ENCODE measurements around the gene DUSP12.

DNA sequence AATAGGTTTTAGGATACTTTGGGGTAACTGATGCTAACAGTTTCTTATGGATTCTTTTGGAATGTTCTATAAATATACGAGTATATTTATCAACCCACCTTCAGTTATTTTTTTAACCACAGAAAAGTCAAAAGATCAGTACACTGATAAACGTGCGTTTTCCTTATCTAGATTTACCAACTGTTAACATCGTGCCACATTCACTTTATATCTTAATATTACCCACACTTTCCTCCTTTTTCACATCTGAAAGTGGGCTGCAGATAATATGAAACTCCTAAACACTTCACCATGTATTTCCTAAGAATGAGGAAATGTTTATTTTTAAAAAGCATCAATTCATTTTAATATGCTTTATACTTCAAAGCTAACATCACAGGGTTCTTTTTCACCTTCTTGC is 24.2 kb downstream of the DUSP12 start:
- TF ChIP-seq, protein P1, sequence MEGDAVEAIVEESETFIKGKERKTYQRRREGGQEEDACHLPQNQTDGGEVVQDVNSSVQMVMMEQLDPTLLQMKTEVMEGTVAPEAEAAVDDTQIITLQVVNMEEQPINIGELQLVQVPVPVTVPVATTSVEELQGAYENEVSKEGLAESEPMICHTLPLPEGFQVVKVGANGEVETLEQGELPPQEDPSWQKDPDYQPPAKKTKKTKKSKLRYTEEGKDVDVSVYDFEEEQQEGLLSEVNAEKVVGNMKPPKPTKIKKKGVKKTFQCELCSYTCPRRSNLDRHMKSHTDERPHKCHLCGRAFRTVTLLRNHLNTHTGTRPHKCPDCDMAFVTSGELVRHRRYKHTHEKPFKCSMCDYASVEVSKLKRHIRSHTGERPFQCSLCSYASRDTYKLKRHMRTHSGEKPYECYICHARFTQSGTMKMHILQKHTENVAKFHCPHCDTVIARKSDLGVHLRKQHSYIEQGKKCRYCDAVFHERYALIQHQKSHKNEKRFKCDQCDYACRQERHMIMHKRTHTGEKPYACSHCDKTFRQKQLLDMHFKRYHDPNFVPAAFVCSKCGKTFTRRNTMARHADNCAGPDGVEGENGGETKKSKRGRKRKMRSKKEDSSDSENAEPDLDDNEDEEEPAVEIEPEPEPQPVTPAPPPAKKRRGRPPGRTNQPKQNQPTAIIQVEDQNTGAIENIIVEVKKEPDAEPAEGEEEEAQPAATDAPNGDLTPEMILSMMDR (IDR thresholded peaks at IDR 0.05), result no peak
- TF ChIP-seq POLR2A (IDR thresholded peaks at IDR 0.05), result no peak
